ENCODE results near the gene TUBB8. TPM values are rescaled to one million over a fixed set of nuclear protein-coding genes. Genes with fewer than 3 reads are reported as not detected.

The TUBB8 gene
- total and polyA plus RNA-seq, 9 of the 15 experiments (the other 6 are each of a cell fraction or from before 2014, with no cell fraction given): 0.07 TPM; not detected in 8

- TF ChIP-seq MGA (IDR thresholded peaks at IDR 0.05) (peak; percentile 32; the same call in 1 of the 2 replicates), PATZ1 (CRISPR knock-in tag; IDR thresholded peaks at IDR 0.05; ENCODE audit: borderline replicate concordance) (no peak), XRCC5 (IDR thresholded peaks at IDR 0.05; ENCODE audit: low read depth, low read length) (no peak), RBM22 (IDR thresholded peaks at IDR 0.05; ENCODE audit: low read depth, low read length, poor library complexity, severe bottlenecking) (no peak), KLF16 (IDR thresholded peaks at IDR 0.05) (peak; percentile 50), RBM25 (IDR thresholded peaks at IDR 0.05; ENCODE audit: low read depth, low read length, severe bottlenecking) (no peak), ZNF384 (IDR thresholded peaks at IDR 0.05; ENCODE audit: low read depth, low read length) (peak; percentile 85), CXXC5 (CRISPR knock-in tag; IDR thresholded peaks at IDR 0.05) (peak; percentile 54), ZNF764 (CRISPR knock-in tag; IDR thresholded peaks at IDR 0.05; ENCODE audit: low read depth) (no peak), SRSF7 (optimal IDR thresholded peaks at IDR 0.05; ENCODE audit: low read depth, low read length) (no peak), ESRRB (CRISPR knock-in tag; IDR thresholded peaks at IDR 0.05; ENCODE audit: borderline replicate concordance) (no peak), ZSCAN32 (CRISPR knock-in tag; IDR thresholded peaks at IDR 0.05) (no peak), NCOA1 (IDR thresholded peaks at IDR 0.05; ENCODE audit: low read depth) (0 out of 2 replicates have a peak, but pooled peaks have one; percentile 20), ZNF584 (CRISPR knock-in tag; IDR thresholded peaks at IDR 0.05; ENCODE audit: low read depth) (no peak)
These were observed 38.3 kb upstream of the TUBB8 start (continued) for GRCh38 chr10:87177-88080.
